Right lobe of liver (tissue), 4 donors: ENCODE measurements around the gene RCAN1.

ENCODE experiments used
- POLR2A ChIP-seq: fragments of 450-650 bp; IDR thresholded peaks from one replicate; pipeline ENCODE4 v1.6.1; 2017; ENCODE audit warnings: antibody characterized with exemption, mild to moderate bottlenecking
- TF ChIP-seq, protein P1 (sequence below), 4 donors: fragments of 200-600 bp in 3 of 4; fragments of 450-650 bp in 1 of 4; IDR thresholded peaks; one replicate each; pipeline versions ENCODE4 v1.5.1 to v1.8.0; 2016 to 2022; ENCODE audit warnings: antibody characterized with exemption in 4 of 4, mild to moderate bottlenecking in 2 of 4
- donor health status: DM: no; HTN: no; CAD: no.
- donor health status: DM: no; HTN: no; CAD: no.
- donor health status: DM: no; HTN: yes; CAD: no.

DNA sequence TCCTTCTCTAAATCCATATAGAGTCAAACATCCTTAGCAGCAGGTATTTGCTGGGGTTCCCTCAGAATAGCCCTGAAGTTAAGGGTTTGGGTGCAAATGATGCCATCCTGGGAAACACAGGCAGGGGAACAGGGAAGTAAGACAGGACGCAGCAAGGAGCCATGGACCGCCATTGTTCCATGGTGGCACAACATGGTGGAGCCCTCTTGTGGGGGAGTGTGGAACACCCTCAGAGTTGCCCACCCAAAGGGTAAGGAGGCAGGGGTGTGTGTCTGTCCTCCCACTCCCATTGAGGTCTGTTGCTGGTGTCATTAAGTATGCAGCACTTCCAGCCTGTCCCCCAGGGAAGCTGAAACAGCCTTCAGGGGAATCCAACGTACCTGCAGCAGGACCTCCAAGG, 20.4 kb upstream of the RCAN1 start:
- TF ChIP-seq, protein P1, sequence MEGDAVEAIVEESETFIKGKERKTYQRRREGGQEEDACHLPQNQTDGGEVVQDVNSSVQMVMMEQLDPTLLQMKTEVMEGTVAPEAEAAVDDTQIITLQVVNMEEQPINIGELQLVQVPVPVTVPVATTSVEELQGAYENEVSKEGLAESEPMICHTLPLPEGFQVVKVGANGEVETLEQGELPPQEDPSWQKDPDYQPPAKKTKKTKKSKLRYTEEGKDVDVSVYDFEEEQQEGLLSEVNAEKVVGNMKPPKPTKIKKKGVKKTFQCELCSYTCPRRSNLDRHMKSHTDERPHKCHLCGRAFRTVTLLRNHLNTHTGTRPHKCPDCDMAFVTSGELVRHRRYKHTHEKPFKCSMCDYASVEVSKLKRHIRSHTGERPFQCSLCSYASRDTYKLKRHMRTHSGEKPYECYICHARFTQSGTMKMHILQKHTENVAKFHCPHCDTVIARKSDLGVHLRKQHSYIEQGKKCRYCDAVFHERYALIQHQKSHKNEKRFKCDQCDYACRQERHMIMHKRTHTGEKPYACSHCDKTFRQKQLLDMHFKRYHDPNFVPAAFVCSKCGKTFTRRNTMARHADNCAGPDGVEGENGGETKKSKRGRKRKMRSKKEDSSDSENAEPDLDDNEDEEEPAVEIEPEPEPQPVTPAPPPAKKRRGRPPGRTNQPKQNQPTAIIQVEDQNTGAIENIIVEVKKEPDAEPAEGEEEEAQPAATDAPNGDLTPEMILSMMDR (IDR thresholded peaks at IDR 0.05), result peak in 1 of 4 donors; percentile 20
- no peak for TF ChIP-seq POLR2A
